ENCODE results near the gene CASZ1. TPM values are rescaled to one million over a fixed set of nuclear protein-coding genes. Genes with fewer than 3 reads are reported as not detected.

Gene CASZ1
- total RNA-seq, 1 experiment from 2014 or later: 12.6 TPM

- Mint-ChIP-seq H3K4me3 (ENCODE audit: low read depth, unreplicated experiment) (no peak overlapping the region), H3K27ac (ENCODE audit: unreplicated experiment) (no peak overlapping the region), H3K4me1 (ENCODE audit: low read depth, unreplicated experiment) (no peaks in the 10 kb centered on the region), H3K36me3 (ENCODE audit: insufficient read depth, unreplicated experiment) (no peaks in the 10 kb centered on the region), H3K27me3 (ENCODE audit: unreplicated experiment) (no peaks in the 10 kb centered on the region), H3K9me3 (ENCODE audit: low read depth, unreplicated experiment) (no peaks in the 10 kb centered on the region)
- BruUV-seq (replicated peaks): no TSS peak
- intact Hi-C loops (cut with micrococcal nuclease; ENCODE audit: unreplicated experiment): no loop called here
- no peak for DNase-seq
- CTCF ChIA-PET: no interaction called here
- no peak for TF ChIP-seq CTCF (IDR thresholded peaks at IDR 0.05; ENCODE audit: unreplicated experiment)
Measured at GRCh38 chr1:10718083-10718415, 78.4 kb downstream of the CASZ1 start.

- Mint-ChIP-seq H3K36me3 (ENCODE audit: insufficient read depth, unreplicated experiment) (no peaks in the 10 kb centered on the region), H3K27ac (ENCODE audit: unreplicated experiment) (no peak overlapping the region), H3K4me1 (ENCODE audit: low read depth, unreplicated experiment) (no peaks in the 10 kb centered on the region), H3K27me3 (ENCODE audit: unreplicated experiment) (no peaks in the 10 kb centered on the region), H3K4me3 (ENCODE audit: low read depth, unreplicated experiment) (no peak overlapping the region), H3K9me3 (ENCODE audit: low read depth, unreplicated experiment) (no peaks in the 10 kb centered on the region)
- no peak for TF ChIP-seq CTCF (IDR thresholded peaks at IDR 0.05; ENCODE audit: unreplicated experiment)
- DNase-seq: no peak
- intact Hi-C loops (cut with micrococcal nuclease; ENCODE audit: unreplicated experiment): no loop called here
- CTCF ChIA-PET: no interaction called here
- BruUV-seq (replicated peaks): no TSS peak
Measured at GRCh38 chr1:10717296-10718082, 79.0 kb downstream of the CASZ1 start.

GRCh38 chr1:10716840-10717239, 79.6 kb downstream of the CASZ1 start:
- CTCF ChIA-PET: no interaction called here
- no peak for TF ChIP-seq CTCF (IDR thresholded peaks at IDR 0.05; ENCODE audit: unreplicated experiment)
- intact Hi-C loops (cut with micrococcal nuclease; ENCODE audit: unreplicated experiment): no loop called here
- no peak for DNase-seq
- no TSS peak for BruUV-seq (replicated peaks)
- H3K27ac Mint-ChIP-seq (ENCODE audit: unreplicated experiment): no peak overlapping the region
- no peak overlapping the region for H3K4me3 Mint-ChIP-seq (ENCODE audit: low read depth, unreplicated experiment)
- no peaks in the 10 kb centered on the region for H3K4me1 Mint-ChIP-seq (ENCODE audit: low read depth, unreplicated experiment)
- no peaks in the 10 kb centered on the region for H3K36me3 Mint-ChIP-seq (ENCODE audit: insufficient read depth, unreplicated experiment)
- no peaks in the 10 kb centered on the region for H3K27me3 Mint-ChIP-seq (ENCODE audit: unreplicated experiment)
- no peaks in the 10 kb centered on the region for H3K9me3 Mint-ChIP-seq (ENCODE audit: low read depth, unreplicated experiment)

GRCh38 chr1:10714337-10715114, 81.9 kb downstream of the CASZ1 start:
- H3K36me3 Mint-ChIP-seq (ENCODE audit: insufficient read depth, unreplicated experiment): no peaks in the 10 kb centered on the region
- no peaks in the 10 kb centered on the region for H3K4me1 Mint-ChIP-seq (ENCODE audit: low read depth, unreplicated experiment)
- TF ChIP-seq CTCF (IDR thresholded peaks at IDR 0.05; ENCODE audit: unreplicated experiment): no peak
- intact Hi-C loops (cut with micrococcal nuclease; ENCODE audit: unreplicated experiment): no loop called here
- H3K4me3 Mint-ChIP-seq (ENCODE audit: low read depth, unreplicated experiment): no peak overlapping the region
- no peak overlapping the region for H3K27ac Mint-ChIP-seq (ENCODE audit: unreplicated experiment)
- BruUV-seq (replicated peaks): no TSS peak
- H3K27me3 Mint-ChIP-seq (ENCODE audit: unreplicated experiment): no peaks in the 10 kb centered on the region
- CTCF ChIA-PET: no interaction called here
- DNase-seq: no peak
- no peaks in the 10 kb centered on the region for H3K9me3 Mint-ChIP-seq (ENCODE audit: low read depth, unreplicated experiment)
